Left renal pelvis (tissue), 4 donors: ENCODE data around the gene TMEM72. TPM values are rescaled to one million over a fixed set of nuclear protein-coding genes. Genes with fewer than 3 reads are reported as not detected.

Source experiments
- DNase-seq, 4 donors: peaks; one replicate each; pipeline ENCODE4 v3.0.0-alpha.2; 2013; ENCODE audit warnings: low read depth in 4 of 4, low spot score in 3 of 4
- polyA plus RNA-seq, 4 donors: library from polyadenylated mRNA; unstranded; fragments of 120-200 nt; gene quantifications; one replicate each; pipeline ENCODE4 v1.2.1, GENCODE V29; 2013; ENCODE audit not compliant: insufficient read length in 4 of 4

TMEM72 gene
- polyA plus RNA-seq, 4 donors, result 1.6 to 77.9 (median 63.0) TPM

DNA sequence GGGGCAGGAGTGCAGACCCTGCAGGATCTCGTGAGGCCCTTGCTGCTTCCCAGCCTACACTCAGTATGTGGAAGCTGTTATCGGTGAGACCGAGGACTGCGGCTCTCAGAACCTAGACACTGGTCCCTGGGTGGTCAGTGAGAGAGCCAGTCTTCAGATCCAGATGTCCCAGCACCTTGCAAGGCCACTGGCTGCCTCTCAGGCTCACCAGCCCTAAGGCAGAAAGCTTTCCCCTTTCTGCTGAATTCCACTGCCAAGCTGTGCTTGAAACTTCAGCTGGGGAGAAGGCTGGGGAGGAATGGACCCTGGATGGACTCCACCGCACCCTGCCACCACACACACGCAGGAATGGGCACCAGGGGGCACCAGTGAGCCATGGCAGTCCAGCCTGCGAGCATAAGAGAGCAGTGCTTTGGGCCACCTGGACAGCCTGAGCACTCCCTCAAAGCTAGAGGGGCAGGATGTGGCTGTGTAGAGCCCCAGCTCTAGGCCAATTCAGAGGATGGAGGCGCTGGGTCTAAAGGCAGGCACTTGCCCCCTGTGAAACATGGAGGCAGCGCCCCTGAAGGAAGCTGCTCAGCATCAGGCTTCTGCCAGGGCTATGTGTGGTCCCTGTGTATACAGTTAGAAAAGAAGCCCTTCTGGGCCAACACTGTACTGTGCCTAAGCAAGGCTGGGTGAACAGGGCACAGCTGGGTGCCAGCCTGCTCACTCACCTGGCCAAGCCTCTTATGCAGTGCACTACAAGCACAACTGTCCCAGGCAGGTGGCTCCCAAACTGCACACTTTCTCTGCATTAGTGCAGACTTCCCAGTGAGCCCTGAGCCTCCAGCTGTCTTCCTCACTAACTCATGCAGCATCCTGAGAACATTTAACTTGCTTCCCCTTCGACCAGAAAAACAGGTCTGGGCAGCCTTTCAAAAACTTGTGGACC is 21.6 kb downstream of the TMEM72 start:
- DNase-seq, result peak in 3 of 4 donors; percentile 62 to 68 (median 62)

DNA sequence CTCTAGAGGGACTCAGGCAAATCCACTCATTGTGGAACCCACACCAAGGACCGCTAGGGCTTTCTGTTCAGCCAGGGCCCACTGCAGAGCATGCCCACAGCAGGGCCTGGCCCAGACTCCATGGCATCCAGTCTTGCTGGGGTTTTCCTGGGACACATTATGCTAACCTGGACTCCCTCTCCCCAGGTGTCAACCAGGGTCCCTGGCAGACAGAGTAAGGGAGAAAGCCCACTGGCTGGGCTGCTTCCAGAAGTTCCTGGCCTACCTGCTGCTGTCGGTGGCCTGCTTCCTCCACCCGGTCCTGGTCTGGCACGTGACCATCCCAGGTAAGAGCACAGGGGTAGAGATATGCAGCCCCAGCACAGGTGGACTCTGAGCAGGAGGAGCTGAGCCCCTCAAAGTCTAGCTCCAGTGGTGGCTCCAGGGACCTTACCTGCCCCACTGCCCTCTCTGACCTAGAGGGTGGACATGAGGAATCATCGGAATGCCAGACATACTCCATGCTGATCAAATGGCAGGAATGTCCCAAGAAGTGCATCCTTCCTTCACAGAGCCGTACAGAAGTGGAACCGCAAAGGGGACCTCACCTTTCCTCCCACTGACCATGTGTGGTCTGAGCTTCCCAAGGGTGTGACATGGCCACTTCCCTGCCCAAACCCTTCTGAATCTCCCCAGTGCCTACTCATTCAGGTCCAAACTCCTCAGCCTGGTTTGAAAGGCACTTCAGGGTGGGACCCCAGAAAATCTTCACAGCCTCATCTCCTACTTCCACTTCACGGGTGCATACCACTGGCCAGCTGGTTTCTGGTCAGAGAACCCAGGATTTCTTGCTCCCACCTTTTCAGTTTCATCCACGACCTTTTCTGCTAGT is 22.5 kb downstream of the TMEM72 start:
- no peak for DNase-seq

DNA sequence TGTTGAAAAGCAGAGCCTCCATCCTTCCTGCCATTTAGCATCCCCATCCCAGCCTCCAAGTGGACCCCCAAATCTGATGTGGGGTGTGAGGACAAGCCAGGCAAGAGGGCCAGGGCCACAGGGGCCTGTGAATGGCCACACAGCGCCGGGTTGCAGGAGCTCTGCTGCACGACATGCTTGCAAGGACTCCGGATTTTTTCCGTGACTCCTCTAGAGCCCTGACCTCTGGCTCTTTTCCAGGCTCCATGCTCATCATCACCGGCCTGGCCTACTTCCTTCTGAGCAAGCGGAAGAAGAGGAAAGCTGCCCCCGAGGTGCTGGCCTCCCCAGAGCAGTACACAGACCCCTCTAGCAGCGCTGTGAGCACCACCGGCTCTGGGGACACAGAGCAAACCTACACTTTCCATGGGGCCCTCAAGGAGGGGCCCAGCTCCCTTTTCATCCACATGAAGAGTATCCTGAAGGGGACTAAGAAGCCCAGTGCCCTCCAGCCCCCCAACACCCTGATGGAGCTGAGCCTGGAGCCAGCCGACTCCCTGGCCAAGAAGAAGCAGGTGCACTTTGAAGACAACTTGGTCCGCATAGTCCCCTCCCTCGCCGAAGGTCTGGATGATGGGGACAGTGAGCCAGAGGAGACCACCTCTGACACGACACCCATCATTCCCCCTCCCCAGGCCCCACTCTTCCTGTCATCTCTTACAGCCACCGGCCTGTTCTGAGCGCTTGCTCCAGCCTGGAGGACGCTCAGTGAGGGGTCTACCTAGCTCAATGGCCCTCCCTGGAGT is 23.5 kb downstream of the TMEM72 start:
- DNase-seq, result no peak

DNA sequence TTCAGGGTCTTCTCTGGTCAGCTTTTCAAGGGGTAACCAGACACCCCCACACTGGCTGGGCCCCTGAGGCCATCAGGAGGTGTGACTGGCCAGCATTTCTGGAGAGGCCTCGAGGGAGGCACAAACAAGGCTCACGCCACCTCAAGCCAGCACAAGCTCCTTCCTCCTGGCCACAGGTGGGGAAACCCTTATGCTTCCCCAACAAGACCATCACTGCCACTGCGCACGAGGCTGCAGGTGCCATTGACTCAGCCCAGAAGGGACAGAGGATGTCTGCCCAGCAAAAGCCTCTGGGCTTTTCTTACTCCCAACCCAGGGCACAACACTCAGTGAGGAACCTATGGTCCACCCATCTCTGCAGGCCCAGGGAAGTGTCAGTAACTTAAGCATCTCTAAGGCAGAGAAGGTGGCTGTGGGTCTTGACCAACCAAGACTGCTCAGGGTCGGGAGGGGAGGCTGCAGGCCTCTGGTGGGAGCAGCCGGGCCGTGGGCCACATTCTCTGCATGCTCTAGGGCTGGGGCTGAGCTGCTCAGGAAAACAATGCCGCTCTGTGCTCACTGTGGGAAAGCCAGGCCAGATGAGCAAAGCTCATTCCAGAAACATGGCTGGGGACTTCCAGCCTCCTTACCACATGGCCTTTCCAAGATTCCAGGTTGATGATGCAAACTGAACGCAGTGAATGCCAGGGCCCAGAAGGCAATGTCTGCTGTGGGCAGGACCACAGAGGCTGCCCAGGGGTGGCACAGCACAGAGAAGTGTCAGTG is 24.2 kb downstream of the TMEM72 start:
- DNase-seq, result no peak

DNA sequence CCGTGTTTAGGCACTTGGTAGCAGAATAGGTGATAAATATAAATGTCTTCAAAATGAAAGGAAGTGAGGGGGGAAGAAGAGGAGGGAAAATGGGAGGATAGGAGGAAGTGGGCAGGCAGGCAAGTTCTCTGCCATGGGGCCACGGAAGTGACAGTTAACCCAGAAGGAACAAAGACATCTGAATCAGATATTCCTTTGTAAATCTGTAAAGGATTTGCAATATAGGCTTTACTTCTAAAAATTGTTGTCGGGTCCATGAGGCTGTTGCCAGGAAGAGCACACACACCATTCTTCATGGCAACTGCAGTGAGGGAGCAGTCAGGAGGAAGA is 24.8 kb downstream of the TMEM72 start:
- DNase-seq, result no peak

DNA sequence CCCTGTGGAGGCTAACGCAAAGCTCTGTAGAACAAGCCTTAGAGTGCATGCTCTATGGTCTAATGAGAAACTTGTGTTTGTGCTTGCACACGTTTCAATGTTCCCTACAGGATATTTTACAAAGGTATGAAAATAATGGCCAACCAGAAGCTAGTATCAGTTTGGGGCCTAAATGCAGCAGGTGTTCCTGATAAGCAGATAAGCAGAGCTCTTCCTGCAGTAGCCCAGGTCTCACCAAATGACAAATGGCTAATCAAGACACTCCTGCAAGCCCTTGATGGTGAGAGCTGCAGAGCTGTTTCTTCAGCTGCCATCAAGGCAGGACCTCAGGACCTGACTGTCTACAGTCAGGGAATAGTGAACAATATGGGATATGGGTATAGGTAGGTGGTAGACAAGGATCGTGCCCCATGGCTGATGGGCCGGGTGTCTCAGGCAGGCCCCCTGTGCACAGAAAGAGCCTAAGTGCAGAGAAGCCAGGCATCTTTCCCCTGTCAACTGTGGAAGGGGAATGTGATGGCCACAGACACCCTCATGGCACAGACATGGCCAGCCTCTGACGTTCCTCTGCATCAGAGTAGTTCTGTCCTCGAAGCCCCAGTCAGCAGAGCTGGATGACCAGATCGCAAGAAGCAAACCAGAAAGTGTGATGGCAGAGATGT is 25.3 kb downstream of the TMEM72 start:
- DNase-seq, result no peak

DNA sequence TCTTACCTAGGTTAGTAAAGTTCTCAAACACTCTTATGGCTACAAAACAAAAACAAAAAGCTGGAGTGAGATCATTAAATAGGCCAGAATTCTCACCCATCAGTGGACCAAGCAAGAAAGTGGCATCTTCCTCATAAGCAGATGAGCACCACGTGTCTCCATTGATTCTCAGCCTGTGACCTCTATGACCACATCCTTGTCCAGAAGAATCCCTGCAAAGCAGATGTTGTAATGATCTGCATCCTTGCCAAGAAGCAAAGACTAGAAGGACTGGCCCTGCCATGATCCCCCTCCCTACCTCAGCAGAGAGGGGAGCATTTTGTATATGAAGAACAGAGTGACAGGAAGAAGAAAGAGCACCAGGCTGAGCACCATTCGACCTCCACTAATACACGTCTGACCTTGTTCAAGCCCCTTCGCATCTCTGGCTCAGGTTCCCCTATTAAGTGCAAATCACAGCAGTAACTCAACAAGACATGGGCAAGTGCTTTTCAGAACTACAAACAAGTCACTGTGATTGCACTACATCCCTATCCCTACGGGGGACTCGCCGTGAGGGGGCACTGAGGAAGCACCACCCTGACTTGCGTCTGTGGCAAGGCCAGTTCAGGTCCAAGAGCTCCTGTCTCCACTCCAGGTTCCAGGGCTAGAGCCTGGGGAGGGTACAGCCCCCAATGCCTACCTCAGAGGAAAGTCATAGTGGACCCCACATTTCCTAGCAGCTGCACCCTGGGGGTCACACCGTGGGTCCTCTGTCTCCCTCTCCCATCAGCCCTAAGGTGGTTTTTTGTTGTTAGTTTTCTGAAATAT is 26.3 kb downstream of the TMEM72 start:
- DNase-seq, result no peak

DNA sequence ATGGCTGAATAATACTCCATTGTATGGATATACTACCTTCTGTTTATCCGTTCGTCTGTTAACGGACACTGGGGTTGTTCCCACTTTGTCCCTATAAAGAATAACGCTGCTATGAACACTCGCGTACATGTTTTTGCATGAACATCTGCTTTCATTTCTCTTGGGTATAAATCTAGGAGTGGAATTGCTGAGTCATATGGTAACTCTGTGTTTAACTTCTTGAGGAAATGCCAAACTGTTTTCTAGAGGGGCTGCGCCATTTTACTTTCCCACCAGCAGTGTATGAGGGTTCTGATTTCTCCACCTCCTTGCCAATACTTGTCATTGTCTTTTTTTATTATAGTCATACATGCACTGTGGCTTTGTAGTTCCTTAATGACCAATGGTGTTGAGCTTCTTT is 27.8 kb downstream of the TMEM72 start:
- no peak for DNase-seq

DNA sequence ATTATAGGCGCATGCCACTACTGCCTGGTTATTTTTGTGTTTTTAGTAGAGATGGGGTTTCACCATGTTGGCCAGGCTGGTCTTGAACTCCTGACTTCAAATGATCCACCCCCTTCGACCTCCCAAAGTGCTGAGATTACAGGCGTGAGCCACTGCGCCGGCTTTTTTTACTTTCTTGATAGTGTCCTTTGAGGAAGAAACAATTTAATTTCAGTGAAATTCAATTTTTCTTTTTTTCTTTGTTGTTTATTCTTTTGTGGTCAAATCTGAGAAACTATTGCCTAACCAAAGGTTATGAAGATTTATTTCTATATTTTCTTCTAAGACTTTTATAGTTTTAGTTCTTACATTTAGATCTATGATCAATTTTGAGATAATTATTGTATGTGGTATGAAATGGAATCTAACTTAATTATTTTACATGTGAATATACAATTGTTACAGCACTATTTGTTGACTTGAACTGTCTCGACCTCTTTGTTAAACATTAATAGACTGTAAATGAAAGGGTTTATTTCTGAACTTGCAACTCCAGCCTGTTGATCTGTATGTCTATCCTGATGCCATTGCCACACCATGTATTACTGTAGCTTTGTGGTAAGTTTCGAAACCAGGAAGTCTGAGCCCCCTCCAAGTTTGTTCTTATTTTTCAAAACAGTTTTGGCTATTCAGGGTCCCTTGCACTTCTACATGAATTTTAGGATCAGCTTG is 28.7 kb downstream of the TMEM72 start:
- no peak for DNase-seq

DNA sequence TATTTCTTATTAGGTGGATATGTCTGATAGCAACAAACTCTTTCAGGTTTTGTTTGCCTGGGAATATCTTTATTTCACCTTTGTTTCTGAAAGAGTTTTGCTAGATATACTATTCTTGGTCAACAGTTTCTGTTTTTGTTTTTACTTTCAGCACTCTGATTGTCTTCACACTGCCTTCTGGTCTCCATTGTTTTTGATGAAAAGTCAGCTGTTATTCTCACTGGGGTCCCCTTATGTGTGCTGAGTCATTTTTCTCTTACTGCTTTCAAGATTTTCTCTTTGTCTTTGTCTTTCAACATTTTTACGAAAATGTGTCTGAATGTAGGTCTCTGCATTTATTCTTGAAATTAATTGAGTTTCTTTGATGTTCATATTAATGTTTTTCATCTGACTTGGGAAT is 33.2 kb downstream of the TMEM72 start:
- DNase-seq, result no peak

DNA sequence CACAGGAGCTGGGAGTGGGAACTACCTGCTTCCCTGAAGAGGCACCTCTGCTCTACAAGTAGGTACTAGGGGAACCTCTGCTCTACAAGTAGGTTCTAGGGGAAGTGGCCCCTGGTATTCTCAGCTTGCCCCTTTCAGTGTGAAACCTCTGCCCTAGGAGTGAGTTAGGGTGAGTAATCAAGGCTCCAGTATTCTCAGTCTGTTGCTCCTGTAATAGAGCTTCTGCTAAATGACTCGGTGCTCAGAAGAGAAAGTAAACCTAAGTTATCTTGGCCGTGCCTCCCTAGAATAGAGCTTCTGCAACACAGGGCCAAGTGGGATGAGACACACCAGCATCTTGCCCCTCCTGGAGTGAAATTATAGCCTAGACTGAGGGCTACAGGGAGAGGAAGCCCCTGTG is 35.1 kb downstream of the TMEM72 start:
- no peak for DNase-seq

DNA sequence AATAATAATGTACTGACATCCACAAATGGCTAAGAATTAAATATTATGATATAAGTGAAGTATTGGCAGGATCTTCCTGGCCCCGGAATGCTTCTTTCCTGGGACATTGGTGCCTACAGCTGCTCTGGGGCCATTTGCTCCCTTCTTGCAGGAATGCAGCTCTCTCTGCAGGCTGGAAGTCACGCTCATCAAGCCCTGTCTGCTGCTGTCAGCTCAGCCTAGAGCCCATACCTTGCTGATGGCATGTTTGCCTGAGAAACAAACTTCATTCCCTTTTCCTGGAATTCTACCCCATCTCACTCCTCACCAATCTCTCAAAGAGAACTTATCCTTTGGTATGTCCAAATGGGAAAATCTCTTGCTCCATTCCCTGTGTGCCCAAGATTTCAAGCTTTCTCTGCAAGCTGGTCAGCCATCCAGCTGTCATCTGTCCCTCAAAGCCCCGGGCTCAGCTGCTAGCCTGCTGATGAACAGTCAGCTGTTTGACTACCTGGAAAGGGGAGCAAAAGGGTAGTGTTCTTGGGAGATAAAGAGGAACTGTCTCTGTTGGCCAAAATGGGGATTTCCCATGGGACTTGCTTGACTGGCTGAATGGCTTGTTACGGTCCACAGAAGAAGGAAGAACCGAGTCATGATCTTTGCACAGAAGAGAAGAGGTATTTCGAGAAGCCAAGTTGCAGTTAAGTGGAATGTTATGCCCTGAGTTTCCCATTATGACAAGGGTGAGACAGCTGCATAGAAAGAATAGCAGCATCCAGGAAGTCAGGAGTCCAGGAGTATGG is 36.4 kb downstream of the TMEM72 start:
- no peak for DNase-seq

DNA sequence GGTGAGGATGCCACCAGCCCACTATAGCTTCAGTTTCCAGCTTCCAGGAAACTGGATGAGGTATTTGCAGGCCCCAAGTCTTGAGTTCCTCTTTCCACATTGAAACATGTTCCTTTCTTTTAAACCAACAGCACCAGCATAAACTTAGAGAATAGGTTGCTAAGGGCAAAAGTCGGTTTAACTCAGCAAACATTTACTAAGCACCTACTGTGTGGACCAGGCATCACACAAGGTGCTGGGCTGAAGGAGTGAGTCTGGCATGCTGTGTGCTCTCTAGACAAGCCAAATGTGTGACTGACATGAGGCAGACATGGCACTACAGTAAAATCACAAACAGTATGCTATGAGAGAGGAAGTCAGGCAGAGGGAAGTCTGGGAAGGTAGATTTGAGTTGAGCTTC is 37.5 kb downstream of the TMEM72 start:
- DNase-seq, result no peak

DNA sequence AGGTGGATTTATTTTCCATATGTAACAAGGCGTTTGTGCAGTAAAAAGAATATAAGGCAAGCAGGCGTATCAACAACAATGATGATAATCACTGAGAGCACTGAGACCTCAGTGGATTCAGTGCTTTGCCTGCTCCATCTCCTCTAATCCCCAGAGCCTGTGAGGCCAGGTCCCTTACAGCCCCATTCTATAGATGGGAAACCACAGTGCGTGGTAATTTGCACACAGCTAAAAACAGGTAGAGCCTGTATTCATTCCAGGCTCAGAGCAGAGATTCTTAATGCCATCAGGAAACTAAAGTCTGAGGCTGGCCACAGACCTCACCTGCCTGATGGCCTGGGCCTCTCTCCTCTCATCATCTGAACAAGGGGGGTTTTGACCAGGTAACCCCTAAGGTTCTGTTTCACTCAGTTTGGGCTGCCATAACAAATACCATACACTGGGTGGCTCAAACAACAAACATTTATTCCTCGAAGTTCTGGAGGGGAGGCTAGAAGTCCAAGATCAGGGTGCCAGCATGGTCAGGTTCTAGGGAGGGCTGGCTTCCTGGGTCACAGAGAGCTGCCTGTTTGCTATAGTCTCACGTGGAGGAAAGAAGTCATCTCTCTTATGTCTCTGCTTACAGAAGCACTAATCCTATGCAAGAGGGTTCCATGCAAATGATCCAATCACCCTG is 38.1 kb downstream of the TMEM72 start:
- no peak for DNase-seq

DNA sequence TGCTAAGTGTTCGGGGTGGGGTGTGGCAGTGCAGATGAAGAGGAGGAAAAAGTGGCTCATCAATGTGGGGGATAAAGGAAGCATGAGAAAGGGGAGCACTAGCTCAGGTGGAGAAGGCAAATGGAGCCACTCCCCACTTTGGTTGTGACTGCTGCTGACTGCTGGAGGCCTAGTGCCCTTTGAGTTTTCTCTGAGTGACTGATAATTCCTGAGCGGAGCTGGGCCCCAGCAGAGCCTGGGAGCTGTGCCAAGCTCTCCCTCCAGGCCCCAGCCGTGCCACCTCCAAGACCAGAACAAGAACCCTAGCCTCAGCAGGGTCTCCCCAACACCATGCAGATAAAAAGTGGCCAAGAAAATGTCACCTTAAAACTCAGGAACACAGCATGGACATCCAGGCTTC is 38.8 kb downstream of the TMEM72 start:
- no peak for DNase-seq

DNA sequence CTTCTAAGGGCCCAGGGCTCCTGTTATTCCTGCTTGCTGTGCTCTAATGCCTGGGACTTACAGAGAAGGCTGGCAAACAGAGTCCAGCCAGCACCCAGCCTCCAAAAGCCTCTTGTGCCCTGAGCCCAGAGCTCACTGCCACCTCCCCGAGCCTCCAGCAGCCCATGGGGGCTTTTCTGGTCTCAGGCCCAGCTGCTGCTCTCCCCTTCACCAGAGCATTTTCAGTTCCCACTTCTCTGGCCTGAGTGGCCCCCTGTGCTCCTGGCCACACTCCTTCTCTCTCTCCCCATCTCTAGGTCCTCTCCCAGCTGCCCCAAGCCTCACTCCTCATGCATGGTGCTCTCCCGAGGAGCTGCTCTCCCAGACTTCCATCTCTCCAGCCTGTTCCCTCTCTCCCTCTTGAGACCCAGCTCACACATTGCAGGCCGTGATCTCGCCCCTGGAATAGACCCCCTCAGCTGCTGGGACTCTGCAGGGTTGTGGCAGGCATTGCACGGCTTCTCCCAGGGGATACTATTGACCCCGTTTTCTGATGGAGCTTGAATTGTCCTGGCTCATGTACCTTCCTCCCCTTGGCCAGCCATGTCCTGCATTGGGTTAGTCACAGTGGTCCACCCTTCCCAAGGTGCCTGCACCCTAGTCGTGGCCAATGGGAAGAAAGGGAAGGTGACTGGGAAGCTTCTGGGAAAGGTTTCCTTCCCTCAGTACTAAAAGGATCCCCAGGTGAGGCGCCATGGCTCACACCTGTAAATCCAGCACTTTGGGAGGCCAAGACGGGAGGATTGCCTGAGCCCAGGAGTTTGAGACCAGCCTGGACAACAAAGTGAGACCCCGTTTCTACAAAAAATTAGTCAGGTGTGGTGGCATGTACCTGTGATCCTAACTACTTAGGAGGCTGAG is 39.4 kb downstream of the TMEM72 start:
- DNase-seq, result no peak
